Bone marrow (tissue), 2 donors: ENCODE results near the gene DLG2.

ENCODE experiments used
- DNase-seq, 2 donors: peaks; one replicate each; lab custom pipeline; 2025; lab: John Stamatoyannopoulos, UW

DLG2 gene

DNA sequence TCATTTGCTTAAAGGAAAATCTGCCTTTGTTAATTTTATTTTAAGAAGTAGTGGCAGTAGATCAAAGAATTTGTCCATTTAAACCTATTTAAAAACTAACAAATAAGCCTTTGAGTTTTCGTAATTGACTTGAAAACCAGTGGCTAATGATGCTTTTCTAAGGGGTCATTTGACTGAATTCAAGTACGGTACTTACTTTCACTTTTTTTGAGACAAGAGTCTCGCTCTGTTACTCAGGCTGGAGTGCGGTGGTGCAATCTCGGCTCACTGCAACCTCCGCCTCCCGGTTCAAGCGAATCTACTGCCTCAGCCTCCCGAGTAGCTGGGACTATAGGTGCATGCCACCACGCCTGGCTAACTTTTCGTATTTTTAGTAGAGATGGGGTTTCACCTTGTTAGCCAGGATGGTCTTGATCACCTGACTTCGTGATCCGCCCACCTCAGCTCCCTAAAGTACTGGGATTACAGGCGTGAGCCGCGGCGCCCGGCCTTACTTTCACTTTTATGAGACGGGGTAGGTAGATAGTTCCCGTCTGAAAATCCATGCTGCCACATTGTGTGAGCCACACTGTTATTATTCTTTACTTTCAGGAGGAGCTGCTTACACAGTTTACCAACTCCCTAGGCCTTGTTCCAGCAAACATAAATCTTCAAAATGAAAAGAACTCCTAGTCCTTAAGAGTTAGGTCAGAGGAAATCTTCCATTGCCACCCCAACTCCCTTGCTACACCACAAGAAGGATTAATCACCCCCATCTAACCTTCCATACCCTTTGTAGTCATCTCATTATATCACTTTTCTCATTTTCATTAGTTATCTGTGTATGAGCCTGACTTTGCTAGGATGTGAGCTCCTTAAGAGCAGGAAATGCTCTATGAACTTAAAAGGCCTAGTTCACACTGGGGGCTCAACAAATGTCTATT is 1414.4 kb downstream of the DLG2 start:
- no peak for DNase-seq

DNA sequence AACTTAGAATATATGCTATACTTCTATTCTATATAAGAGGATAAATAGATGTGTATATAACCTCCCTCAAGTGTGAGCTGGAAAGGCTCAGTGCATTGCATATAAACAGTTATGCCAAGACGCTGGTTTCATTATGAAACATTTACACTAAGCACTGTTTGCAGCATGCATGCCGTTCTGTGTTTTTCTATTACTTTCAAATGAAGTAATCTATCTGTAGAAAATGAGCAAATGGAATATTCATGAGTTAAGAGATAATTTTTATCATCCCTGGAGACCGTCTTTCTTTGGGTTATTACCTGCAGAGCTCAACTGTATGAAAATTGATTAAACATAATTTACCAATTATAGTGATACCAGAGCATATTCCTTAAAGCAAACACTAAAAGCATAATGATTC is 1415.2 kb downstream of the DLG2 start:
- no peak for DNase-seq

DNA sequence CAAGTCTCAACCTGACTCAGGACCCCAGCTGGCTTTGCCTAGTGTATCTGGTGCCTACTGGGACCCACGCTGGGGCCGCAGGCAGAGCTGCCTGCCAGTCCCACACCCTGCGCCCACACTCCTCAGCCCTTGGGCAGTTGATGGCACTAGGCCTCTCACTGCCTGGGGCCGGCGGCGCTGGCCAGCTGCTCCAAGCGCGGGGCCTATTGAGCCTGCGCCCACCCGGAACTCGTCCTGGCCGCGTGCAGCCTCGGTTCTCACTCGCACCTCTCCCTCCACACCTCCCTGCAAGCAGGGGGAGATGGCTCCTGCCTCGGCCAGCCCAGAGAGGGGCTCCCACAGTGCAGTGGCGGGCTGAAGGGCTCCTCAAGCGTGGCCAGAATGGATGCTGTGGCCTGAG is 1432.4 kb downstream of the DLG2 start:
- DNase-seq = no peak

DNA sequence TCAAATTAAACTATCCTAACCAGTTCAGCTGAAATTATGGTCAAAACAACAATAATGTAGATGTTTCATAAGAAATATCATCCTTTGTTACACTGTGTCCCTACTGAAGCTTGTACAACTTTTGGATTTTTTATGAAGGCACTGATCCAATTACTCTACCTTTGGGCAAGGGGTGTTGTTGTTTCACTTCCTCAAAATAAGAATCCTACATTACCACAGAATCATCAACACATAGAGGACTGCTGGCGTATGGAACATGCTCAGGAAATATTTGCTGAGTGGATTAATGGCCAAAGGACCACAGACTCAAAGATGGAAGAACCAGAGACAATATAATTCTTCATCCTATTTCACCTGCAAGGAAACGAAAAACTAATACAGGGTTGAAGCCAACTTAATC is 1433.4 kb downstream of the DLG2 start:
- no peak for DNase-seq

DNA sequence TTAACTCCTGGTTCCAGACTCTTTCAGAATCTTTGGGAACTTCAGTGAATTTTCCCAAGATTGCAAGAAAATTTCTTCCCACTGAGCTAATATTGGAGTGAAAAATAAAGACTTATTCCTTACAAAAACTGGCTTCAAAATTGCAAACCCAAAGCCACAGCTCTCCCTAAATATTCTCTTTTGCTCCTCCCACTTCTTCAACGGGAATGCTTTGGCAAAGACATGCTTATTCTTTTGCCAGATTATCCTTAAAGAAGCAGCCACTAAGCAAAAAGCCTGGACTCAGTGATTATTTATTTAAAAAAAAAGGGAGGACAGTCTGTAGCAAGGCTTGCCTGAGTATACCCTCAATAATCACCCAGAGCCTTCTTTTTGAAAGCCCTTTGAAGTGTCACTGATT is 1438.6 kb downstream of the DLG2 start:
- no peak for DNase-seq

DNA sequence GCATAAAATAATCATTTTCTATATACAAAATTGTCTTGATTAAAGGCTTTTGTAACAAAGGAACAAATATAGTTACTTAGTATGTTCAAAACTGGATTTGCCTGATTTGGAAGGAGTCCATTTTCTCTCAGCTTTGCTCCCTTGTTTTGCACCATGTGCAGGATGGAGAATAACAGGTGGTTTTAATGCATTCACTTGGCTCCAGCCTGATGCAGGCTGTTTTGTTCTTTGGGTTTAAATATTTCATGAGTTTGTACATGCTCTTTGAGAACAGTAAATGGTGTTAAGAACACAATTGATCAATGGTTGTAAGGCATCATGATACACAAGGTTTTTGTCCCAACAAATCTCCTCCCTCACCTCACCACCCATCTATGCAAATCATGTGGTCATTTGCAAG is 1454.1 kb downstream of the DLG2 start:
- no peak for DNase-seq

DNA sequence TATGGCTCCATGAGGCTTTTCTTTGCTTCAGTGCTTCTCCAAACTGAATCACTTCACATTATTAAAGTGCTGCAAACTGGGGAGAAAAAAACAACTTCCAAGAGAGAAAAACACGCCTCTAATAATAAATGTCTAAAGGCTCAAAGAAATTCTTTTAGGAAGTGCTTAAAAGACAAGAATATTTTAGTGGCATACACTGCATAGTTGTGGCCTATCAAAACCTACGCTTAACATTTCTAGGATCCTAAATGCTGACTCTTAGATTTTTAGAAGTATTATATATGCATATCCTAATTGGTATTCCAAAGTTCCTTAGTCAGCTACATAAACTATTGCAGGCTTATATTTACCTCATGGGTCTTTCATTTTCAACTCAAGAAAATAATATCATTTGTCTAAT is 1462.0 kb downstream of the DLG2 start:
- DNase-seq = no peak

DNA sequence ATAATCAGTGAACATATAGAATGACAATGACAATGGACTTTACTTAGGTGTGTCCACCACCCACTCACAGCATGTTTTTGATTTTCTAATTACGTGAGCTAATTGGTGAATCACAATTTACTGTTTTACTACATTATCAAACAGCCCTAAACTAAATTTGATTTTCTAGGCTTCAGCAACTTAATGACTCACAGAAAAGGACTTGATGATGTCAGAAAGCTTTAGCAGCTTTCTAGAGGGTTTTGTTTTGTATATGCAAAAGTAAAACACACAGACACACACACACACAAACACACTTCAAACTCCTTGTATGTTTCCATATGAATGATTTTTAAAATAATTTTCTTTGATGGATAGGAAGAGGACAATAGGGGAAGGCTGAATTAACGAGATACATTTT is 1462.4 kb downstream of the DLG2 start:
- DNase-seq = no peak

DNA sequence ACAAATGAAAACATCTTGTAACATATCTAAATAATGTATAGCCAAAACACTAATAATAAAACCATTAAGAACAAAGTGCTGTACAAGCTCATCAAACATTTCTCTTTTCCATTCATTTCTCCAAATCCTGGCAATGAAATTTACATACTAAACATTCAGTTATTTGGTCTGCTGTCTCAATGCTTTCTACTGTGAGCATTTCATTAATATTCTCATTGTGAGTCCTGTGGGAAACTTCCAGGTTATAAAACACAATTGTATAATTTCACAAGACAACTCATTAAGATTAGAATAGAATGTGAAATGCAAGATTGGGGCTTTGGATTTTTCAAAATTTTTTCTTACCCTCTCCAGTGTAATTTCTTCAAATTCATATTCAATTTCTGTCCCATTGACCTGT is 1464.0 kb downstream of the DLG2 start:
- no peak for DNase-seq

DNA sequence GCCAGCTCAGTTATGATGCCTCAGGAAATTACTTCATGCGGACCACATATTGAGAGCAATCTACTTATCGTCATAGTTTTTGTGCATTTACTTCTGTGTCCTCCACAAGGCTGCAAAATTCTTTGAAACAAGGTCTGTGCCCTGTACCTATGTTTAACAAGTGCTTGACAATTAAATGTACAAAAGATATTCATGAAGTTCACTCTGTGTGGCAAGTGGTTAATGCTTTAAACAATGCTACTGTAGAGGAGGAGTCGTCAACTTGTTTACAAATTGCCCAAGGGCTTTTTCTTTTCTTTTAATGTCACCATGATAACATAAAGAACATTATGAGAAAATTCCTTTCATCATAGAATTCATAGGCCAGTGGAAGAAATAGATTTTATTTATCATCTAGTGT is 1469.5 kb downstream of the DLG2 start:
- DNase-seq = no peak

DNA sequence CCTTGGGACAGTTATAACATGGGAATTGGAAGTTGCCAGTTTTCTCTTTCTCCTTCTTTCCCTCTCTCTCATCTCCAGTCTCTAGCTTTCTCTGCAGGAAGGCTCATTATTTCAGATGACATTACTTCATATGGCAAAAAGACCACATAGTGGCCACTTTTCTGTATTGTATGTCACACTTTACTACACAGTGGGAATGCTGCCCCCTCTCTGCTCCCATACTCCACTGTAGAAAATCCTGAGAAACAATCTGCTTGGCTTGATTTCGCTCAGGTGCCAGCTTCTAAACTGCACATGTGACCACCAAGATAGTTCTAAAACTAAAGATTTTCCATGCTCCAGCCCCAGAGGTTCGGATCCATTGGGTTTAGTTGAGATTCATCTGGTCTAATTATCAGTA is 1480.3 kb downstream of the DLG2 start:
- DNase-seq = no peak

DNA sequence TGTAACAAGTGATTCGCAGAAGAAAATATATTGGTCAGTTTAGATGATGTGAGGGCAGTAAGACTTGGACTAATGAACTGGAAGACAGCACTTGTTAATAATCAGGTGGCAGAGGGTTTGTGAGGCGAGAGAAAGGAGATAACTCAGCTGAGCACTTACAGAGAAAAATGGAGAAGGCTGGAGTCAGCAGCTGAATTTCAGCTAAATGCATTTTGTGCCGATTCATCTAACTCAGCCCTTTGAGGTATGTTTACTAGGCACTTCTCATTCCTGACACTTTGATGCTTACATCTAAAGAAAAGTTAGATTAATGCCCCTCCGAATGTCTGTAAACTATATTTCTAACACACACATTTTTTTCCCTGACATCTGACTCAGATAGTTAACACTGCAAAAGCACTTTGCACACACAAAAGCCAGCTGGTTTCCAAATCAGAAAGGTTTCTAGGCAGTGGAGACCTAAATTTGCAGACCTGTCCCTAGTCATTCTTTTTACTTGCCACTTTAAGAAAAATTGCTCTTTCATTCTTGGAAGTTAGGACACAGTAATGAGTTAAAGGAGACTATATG is 1481.4 kb downstream of the DLG2 start:
- no peak for DNase-seq

DNA sequence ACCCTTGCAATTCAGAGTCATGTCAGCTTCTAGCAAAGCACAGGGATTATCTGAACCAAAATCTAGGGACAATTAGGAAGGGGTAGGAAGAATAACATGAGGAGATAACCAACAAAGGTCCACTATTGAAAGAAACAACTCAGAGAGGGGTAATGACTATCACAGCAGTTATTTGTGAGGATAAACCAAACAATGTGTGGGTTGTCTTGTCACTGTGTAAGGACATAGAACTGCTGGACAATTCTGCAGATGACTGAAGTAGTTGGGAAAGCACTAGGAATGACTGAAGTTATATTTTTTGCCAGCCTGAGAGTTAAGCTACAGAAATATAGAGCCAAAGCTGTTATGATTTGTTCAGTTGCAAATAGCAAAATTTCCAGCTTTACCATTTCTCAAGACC is 1482.6 kb downstream of the DLG2 start:
- no peak for DNase-seq

DNA sequence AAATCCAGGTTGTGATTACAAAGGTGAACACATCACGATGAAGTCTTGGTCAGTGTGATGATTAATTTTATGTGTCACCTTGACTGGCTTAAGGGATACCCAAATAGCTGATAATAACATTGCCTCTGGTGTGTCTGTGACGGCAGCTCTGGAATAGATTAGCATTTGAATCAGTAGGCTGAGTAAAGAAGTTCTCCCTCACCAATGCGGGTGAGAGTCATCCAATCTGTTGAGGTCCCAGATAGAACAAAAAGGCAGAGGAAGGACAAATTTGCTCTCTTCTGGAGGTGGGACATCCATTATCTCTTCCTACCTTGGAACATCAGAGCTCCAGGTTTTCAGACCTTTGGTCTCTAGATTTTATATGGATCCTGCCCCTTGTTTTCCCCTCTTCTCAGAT is 1484.7 kb downstream of the DLG2 start:
- DNase-seq = no peak

DNA sequence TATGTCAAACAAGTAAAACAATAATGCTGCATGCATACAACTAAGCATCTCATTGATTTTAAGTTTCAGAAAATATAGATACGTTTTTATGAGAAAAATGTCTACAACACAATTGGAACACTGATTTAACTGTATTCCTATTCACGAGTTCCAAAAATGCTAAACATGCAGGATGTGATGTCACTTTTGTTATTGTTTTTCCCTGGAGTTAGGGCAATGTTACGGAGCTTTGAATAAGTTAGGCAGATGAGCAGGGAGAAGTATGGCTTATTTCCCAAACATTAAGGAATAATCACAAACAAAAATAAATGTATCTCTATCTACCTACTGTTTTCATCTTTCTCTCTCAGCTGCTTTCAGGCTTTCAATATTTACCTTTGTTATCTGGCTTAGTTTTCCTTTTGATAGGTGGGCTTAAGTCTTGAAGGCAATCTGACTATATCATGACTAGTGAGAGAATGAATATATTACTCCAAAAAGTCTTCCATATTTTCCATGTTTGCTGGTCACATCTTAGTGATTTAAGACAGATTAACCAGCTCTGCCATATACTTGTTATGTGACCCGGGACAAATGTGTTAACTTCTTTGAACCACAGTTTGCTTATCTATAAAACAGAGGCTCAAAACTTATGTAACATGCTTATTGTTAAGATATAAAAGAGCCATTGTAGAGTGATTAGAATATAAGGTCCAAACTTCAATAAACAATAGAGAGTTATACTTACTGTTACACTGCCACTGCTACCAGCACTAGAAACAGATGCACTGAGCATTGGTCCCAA is 1486.6 kb downstream of the DLG2 start:
- no peak for DNase-seq

DNA sequence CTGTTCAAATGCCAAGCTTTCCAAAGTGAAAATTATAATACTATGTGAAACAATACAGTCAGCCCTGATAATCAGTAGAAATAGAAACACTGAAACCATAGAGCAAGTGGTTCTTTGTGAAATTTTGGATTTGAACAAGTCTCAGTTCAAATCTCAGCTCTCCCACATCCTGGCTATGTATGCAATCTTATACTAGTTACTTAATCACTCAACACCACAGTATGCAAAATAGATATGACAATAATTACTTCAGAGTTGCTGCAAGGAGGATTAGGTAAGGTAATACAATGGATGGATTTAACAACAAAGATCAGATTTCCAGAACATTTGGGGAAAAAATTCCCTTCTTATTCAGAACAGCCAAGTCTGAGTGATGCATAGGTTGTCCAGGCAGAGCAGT is 1489.2 kb downstream of the DLG2 start:
- DNase-seq = no peak

DNA sequence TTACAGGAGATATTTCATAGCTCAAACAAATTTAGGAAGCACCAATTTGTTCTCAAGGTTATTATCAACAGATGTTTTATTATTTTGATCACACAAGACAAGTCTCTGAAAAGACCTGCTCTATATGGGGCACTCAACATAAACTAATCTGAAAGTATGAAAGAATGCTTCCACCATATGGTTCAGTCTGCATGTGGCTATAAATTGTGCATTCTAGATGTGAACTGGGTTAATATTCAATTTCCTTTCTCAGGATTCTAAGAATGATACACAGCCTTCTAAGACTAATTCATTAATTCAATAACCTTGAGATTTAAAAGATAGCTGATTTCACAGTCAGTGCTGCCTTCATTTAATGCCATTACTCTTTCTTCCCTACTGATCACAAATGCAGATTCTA is 1489.6 kb downstream of the DLG2 start:
- DNase-seq = no peak

DNA sequence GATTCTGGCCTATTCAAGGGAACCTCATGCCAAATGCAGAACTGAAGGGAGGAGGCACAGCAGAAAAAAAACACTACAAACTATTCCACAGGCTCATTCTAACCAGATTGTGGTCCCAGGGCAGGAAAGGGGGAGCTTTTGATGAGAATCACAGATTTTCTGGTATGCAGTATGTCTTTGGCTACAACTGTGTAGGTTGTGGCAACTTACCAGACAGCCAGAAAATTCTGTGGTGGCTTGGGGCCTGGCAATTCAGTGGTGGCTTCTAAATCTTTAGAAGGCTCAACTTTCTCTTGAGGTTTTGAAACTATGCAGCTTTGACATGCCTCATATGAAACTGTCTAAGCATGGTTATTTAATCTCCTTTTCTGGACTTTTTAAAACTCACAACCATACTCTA is 1490.2 kb downstream of the DLG2 start:
- DNase-seq = no peak

DNA sequence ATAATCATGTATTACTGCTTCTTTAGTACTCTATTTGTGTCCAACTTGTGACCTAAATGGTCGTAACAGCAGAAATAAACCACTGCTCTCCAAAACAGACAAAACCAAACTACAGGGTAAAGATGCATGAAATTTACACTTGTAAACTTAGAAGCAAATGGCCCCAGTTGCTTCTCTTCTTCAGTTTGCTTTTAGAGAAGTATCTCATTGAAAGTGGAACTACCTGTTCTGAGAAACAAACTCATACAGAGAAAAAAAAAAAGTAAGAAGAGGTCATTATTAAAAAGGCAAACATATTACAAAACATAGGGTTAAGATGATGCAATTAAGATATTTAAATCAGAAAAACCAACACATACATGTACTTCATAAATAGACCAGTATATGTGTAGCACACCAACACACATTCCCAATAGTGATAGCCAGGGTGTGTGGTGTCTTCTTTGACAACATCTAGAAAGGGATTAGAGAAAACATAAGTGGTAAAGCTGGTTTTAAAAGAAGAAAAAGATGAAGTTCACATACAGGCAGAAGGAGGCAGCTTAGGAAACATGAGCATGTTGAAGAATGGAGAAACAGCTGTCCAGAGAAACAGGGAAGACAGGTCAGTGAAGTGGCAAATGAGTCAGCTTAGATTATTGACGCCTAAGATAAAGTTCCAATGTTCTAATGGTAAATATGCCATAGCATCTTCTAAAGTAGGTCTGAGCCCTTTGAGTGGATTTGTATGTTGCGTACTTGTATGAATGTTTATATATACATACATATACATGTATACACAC is 1496.3 kb downstream of the DLG2 start:
- DNase-seq = no peak

DNA sequence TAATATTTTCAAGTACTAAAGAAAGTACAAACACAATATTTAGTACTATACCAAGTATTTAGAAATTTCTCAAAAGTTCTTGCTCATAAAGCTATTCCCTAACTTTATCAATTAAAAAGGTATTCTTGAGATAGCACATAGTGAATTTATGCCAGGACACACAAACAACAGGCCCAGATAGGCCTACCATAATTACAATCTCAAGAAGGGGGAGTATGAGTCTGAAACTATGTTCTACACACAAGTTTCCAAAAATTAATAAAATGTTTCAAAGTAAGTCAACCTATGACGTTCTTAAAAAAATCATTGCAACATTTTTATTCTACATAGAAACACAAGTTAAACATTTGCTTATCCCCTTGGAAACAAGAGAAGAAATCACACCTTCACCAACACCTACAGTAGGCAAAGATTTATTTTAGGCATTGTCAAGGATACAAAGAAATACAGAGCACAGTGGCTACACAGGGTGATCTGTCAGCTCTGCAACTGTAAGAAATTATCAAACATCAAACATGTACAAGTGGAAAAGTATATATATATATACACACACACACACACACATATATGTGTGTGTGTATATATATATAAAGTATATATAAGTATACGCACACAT is 1497.1 kb downstream of the DLG2 start:
- DNase-seq = no peak

DNA sequence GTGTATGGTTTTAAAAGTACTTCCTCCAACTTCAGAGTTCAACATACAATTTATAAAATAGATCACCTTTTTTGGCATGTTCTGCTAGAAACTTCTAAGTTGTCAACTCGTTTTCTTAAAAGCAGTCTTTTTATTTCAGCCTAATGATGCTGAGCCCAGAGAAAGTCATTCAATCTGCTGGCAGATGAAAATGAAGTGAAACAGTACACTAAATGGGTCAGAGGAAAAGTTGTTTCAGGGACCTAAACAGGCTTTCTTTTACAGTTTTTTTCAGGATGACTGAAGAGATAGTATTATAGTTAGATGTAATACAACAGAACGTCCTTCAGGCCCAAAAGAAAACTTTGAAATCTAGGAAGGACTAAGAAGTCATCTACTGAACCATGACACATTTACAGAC is 1498.3 kb downstream of the DLG2 start:
- DNase-seq = no peak

DNA sequence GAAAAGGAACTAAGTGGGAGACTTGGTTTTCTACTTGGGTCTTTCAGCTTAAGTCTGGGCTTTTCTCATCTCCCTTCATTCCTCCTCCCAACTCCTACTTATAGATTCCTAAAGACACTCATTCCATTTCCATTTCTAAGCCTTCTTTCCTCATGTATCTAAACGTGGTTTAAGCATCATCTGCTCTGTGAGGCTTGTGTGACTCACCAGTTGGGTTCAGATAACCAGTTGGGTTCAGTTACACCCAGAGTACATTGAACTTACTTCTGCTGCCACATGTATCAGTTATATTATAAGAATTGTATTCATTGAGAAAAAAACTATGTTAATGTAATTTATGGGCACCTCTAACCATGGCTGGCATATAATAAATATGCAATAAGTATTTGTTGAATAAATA is 1509.8 kb downstream of the DLG2 start:
- no peak for DNase-seq
